ENCODE data around the gene DPF3.

GRCh38 chr14:72869407-72870329, 24.2 kb downstream of the DPF3 start:
- TF ChIP-seq CTCF (conservative IDR thresholded peaks at IDR 0.05) (no peak), EZH2 (IDR thresholded peaks at IDR 0.05; ENCODE audit: low read depth) (no peak)
